GM12878 (cell line): ENCODE measurements around the gene FGF11.

Source experiments
- EED ChIP-seq: sonication (generic); IDR thresholded peaks from 2 replicates; pipeline ENCODE4 v1.6.1; 2016; ENCODE audit warnings: antibody characterized with exemption, low read depth
- EP300 ChIP-seq, 2 experiments: fragments of 150-350 bp in 1 of 2; IDR thresholded peaks; 2 replicates each; pipeline ENCODE4 v1.6.1; 2011 to 2012; ENCODE audit warnings: low read depth in 2 of 2, low read length in 2 of 2, borderline replicate concordance in 1 of 2, improper control_type of control experiment in 1 of 2, inconsistent platforms in 1 of 2; ENCODE audit not compliant: control insufficient read depth in 1 of 2
- EZH2 ChIP-seq: IDR thresholded peaks from 2 replicates; pipeline ENCODE4 v1.6.1; 2012; ENCODE audit warnings: low read depth, mild to moderate bottlenecking, control low read depth, inconsistent platforms, low read length, borderline replicate concordance; ENCODE audit not compliant: control insufficient read depth
- IKZF2 ChIP-seq, 2 experiments: fragments of 450-650 bp; IDR thresholded peaks; 2 replicates each; pipeline ENCODE4 v1.6.1; 2017; ENCODE audit warnings: mild to moderate bottlenecking in 2 of 2, moderate library complexity in 2 of 2
- POLR2A ChIP-seq: IDR thresholded peaks from 2 replicates; pipeline ENCODE4 v1.6.1; 2011; ENCODE audit warnings: low read depth, mild to moderate bottlenecking, low read length
- POLR2AphosphoS5 ChIP-seq: IDR thresholded peaks from 2 replicates; pipeline ENCODE4 v1.6.1; 2011; ENCODE audit warnings: mild to moderate bottlenecking, low read length, inconsistent platforms
- SRF ChIP-seq, 2 experiments: IDR thresholded peaks; 2 replicates each; pipeline ENCODE4 v1.6.1; 2011; ENCODE audit warnings: low read depth in 2 of 2, low read length in 2 of 2, mild to moderate bottlenecking in 1 of 2, moderate library complexity in 1 of 2
- TAF1 ChIP-seq: IDR thresholded peaks from 2 replicates; pipeline ENCODE4 v1.6.1; 2011; ENCODE audit warnings: mild to moderate bottlenecking, low read depth, low read length, borderline replicate concordance
- ZNF384 ChIP-seq: IDR thresholded peaks from 2 replicates; pipeline ENCODE4 v1.6.1; 2012; ENCODE audit warnings: low read depth, mild to moderate bottlenecking, low read length, improper control_type of control experiment, borderline replicate concordance
- TF ChIP-seq, protein P1 (sequence below): IDR thresholded peaks from 2 replicates; pipeline ENCODE4 v1.6.1; 2011; ENCODE audit warnings: borderline replicate concordance, low read depth, mild to moderate bottlenecking, moderate library complexity, mixed read lengths, low read length; ENCODE audit not compliant: insufficient read depth; ENCODE audit errors: extremely low read length
- TF ChIP-seq, protein P2 (sequence below), 3 experiments: IDR thresholded peaks in 2 of 3; conservative IDR thresholded peaks in 1 of 3; 2 replicates each; pipeline ENCODE4 v1.5.1; 2011; ENCODE audit warnings: low read depth in 3 of 3, low read length in 3 of 3, mild to moderate bottlenecking in 3 of 3, control low read depth in 2 of 3, moderate library complexity in 2 of 3, inconsistent platforms in 1 of 3, mixed read lengths in 1 of 3; ENCODE audit not compliant: control insufficient read depth in 2 of 3, insufficient read depth in 1 of 3; ENCODE audit errors: extremely low read depth in 1 of 3

DNA sequence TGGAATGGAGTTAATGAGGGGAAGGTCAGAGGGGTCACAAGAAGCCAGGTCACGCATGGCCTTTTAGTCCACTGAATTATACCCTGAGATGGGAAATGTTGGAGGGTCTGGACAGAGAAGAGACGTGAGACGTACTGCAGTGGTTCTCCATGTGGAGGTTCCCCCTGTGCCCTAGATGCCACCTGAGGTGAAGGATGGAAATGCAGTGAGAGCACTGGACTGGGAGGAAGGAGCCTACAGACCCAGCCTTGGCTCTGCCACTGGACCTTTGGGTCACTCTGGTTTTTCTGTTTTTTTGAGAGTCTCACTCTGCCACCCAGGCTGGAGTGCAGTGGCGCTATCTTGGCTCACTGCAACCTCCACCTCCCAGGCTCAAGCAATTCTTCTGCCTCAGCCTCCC lies 43.2 kb upstream of the FGF11 start:
- no peak for TF ChIP-seq SRF (IDR thresholded peaks at IDR 0.05; ENCODE audit: low read depth in 2 of 2, low read length in 2 of 2)
- TF ChIP-seq IKZF2 (IDR thresholded peaks at IDR 0.05), result no peak
- TF ChIP-seq POLR2A, result no peak
- TF ChIP-seq, protein P1, sequence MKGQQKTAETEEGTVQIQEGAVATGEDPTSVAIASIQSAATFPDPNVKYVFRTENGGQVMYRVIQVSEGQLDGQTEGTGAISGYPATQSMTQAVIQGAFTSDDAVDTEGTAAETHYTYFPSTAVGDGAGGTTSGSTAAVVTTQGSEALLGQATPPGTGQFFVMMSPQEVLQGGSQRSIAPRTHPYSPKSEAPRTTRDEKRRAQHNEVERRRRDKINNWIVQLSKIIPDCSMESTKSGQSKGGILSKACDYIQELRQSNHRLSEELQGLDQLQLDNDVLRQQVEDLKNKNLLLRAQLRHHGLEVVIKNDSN, result no peak
- no peak for TF ChIP-seq ZNF384
- no peak for TF ChIP-seq EZH2
- TF ChIP-seq, protein P2, sequence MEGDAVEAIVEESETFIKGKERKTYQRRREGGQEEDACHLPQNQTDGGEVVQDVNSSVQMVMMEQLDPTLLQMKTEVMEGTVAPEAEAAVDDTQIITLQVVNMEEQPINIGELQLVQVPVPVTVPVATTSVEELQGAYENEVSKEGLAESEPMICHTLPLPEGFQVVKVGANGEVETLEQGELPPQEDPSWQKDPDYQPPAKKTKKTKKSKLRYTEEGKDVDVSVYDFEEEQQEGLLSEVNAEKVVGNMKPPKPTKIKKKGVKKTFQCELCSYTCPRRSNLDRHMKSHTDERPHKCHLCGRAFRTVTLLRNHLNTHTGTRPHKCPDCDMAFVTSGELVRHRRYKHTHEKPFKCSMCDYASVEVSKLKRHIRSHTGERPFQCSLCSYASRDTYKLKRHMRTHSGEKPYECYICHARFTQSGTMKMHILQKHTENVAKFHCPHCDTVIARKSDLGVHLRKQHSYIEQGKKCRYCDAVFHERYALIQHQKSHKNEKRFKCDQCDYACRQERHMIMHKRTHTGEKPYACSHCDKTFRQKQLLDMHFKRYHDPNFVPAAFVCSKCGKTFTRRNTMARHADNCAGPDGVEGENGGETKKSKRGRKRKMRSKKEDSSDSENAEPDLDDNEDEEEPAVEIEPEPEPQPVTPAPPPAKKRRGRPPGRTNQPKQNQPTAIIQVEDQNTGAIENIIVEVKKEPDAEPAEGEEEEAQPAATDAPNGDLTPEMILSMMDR (IDR thresholded peaks at IDR 0.05 in 2 of 3, conservative IDR thresholded peaks at IDR 0.05 in 1 of 3; ENCODE audit: control insufficient read depth in 2 of 3, extremely low read depth in 1 of 3, insufficient read depth in 1 of 3, low read depth in 3 of 3, low read length in 3 of 3), result no peak
- no peak for TF ChIP-seq TAF1
- TF ChIP-seq EED, result no peak
- no peak for TF ChIP-seq POLR2AphosphoS5
- no peak for TF ChIP-seq EP300 (IDR thresholded peaks at IDR 0.05; ENCODE audit: borderline replicate concordance in 1 of 2, control insufficient read depth in 1 of 2, low read depth in 2 of 2, low read length in 2 of 2)
